ENCODE measurements around the gene TIMM29. TPM values are rescaled to one million over a fixed set of nuclear protein-coding genes. Genes with fewer than 3 reads are reported as not detected.

The TIMM29 gene
- total RNA-seq, 2 experiments from 2014 or later = 14.7 to 17.7 TPM

DNA sequence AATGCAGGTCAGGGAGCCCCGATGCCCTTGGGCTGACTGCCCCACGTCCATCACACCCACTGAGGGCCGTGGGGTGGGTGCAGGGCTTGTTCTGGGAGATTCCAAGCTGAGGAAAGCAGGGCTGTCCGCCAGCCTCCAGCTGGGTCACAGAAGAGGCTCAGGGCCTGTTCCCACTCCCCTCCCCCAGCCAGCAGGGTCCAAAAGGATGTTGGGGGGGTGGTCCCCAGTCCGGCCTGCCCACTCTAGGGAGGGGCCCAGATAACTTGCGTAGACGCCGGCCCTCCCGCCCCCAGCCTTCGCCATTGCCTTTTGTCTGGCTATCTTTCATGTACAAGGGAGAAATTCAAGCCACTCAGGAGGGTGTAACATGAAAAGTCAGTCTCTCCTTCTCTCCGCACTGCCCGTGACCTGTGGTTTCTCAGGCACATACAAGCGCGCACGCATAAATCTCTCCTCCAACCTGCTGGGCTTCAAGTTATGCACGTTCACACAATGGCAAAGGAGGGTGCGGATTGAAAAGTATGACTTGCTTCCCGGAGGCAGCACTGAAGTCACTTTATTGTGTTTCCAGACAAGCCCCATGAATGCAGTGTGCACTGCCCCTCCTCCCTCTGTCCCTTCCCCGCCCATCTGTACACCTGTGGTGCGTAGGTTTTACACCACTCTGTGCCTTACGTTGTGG lies 37.1 kb upstream of the TIMM29 start:
- Mint-ChIP-seq H3K27ac (no peak overlapping the region), H3K4me1 (ENCODE audit: low read depth) (peaks cover 13% of the 10 kb centered on the region), H3K36me3 (ENCODE audit: low read depth) (no peaks in the 10 kb centered on the region), H3K9me3 (no peaks in the 10 kb centered on the region), H3K4me3 (no peak overlapping the region), H3K27me3 (no peaks in the 10 kb centered on the region)
- DNase-seq (no peak), ATAC-seq (no peak)
- intact Hi-C loops (cut with micrococcal nuclease) = no loop called here
- POLR2A ChIA-PET = interaction anchor here (1.0 kb wide), 1 partner anchor 18 kb away, joined by 3 read pairs; no protein-coding TSS in a partner anchor
- TF ChIP-seq, protein P1, sequence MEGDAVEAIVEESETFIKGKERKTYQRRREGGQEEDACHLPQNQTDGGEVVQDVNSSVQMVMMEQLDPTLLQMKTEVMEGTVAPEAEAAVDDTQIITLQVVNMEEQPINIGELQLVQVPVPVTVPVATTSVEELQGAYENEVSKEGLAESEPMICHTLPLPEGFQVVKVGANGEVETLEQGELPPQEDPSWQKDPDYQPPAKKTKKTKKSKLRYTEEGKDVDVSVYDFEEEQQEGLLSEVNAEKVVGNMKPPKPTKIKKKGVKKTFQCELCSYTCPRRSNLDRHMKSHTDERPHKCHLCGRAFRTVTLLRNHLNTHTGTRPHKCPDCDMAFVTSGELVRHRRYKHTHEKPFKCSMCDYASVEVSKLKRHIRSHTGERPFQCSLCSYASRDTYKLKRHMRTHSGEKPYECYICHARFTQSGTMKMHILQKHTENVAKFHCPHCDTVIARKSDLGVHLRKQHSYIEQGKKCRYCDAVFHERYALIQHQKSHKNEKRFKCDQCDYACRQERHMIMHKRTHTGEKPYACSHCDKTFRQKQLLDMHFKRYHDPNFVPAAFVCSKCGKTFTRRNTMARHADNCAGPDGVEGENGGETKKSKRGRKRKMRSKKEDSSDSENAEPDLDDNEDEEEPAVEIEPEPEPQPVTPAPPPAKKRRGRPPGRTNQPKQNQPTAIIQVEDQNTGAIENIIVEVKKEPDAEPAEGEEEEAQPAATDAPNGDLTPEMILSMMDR (IDR thresholded peaks at IDR 0.05) = no peak
- CTCF ChIA-PET = interaction anchor here (0.5 kb wide), 1 partner anchor 672 kb away, joined by 3 read pairs; no protein-coding TSS in a partner anchor

- CTCF ChIA-PET = interaction anchor here (0.5 kb wide), 1 partner anchor 673 kb away, joined by 3 read pairs; no protein-coding TSS in a partner anchor
- POLR2A ChIA-PET = interaction anchor here (0.8 to 1.4 kb wide), 3 partner anchors 15 to 174 kb away, joined by 3 read pairs; no protein-coding TSS in a partner anchor
- Mint-ChIP-seq H3K27ac (no peak overlapping the region), H3K36me3 (ENCODE audit: low read depth) (no peaks in the 10 kb centered on the region), H3K4me3 (no peak overlapping the region), H3K4me1 (ENCODE audit: low read depth) (peaks cover 16% of the 10 kb centered on the region), H3K27me3 (no peaks in the 10 kb centered on the region), H3K9me3 (no peaks in the 10 kb centered on the region)
- intact Hi-C loops (cut with micrococcal nuclease) = no loop called here
- TF ChIP-seq, protein P1 (IDR thresholded peaks at IDR 0.05) = no peak
- no peak for DNase-seq
- ATAC-seq = no peak
Measured at GRCh38 chr19:10892256-10892655, 36.4 kb upstream of the TIMM29 start.

GRCh38 chr19:10894911-10895213 lies 33.7 kb upstream of the TIMM29 start:
- CTCF ChIA-PET = no interaction called here
- Mint-ChIP-seq H3K4me3 (no peak overlapping the region), H3K36me3 (ENCODE audit: low read depth) (peaks cover 1% of the 10 kb centered on the region), H3K27ac (no peak overlapping the region), H3K4me1 (ENCODE audit: low read depth) (peaks cover 14% of the 10 kb centered on the region), H3K27me3 (no peaks in the 10 kb centered on the region), H3K9me3 (no peaks in the 10 kb centered on the region)
- POLR2A ChIA-PET = no interaction called here
- no peak for ATAC-seq
- DNase-seq = no peak
- intact Hi-C loops (cut with micrococcal nuclease) = no loop called here
- TF ChIP-seq, protein P1 (IDR thresholded peaks at IDR 0.05) = no peak

DNA sequence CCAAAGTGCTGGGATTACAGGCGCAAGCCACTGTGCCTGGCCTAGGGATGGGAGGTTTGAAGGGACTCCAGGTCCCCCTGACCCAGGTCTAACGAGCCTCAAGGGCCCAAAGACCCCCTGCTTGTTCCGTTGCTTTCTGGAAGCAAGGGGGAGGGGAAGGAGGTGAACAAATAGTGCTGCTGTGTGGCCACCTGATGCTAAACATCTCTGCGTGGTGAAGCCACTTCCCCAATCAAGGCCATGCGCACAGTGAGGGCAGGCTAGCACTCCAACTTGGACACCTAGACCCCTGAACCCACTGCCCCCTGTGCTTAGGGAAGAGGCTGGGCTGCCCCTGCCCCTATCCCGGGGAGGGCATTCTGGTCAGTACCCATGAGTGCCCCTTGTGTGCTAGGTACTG lies 33.2 kb upstream of the TIMM29 start:
- peaks cover 1% of the 10 kb centered on the region for H3K36me3 Mint-ChIP-seq (ENCODE audit: low read depth)
- H3K4me1 Mint-ChIP-seq (ENCODE audit: low read depth) = peaks cover 14% of the 10 kb centered on the region
- TF ChIP-seq, protein P1 (IDR thresholded peaks at IDR 0.05) = no peak
- DNase-seq = no peak
- intact Hi-C loops (cut with micrococcal nuclease) = no loop called here
- H3K4me3 Mint-ChIP-seq = no peak overlapping the region
- H3K27me3 Mint-ChIP-seq = no peaks in the 10 kb centered on the region
- H3K9me3 Mint-ChIP-seq = no peaks in the 10 kb centered on the region
- H3K27ac Mint-ChIP-seq = no peak overlapping the region
- ChIA-PET POLR2A (no interaction called here), CTCF (no interaction called here)
- no peak for ATAC-seq

GRCh38 chr19:10895920-10896319 lies 32.7 kb upstream of the TIMM29 start:
- DNase-seq = no peak
- H3K27ac Mint-ChIP-seq = no peak overlapping the region
- POLR2A ChIA-PET = no interaction called here
- TF ChIP-seq, protein P1 (IDR thresholded peaks at IDR 0.05) = no peak
- H3K27me3 Mint-ChIP-seq = no peaks in the 10 kb centered on the region
- intact Hi-C loops (cut with micrococcal nuclease) = no loop called here
- H3K9me3 Mint-ChIP-seq = no peaks in the 10 kb centered on the region
- peaks cover 14% of the 10 kb centered on the region for H3K4me1 Mint-ChIP-seq (ENCODE audit: low read depth)
- no peak for ATAC-seq
- CTCF ChIA-PET = no interaction called here
- H3K4me3 Mint-ChIP-seq = no peak overlapping the region
- H3K36me3 Mint-ChIP-seq (ENCODE audit: low read depth) = peaks cover 1% of the 10 kb centered on the region

Measured in activated CD8-positive, alpha-beta T cell treated with anti-CD3 and anti-CD28 coated beads for 36 hours (primary cell).